Activated CD4-positive, alpha-beta T cell treated with anti-CD3 and anti-CD28 coated beads, Interleukin-2, amount 10 ng/mL, durations not matched to agents 24 days and 14 days (primary cell): ENCODE data around the gene ACADVL. TPM values are rescaled to one million over a fixed set of nuclear protein-coding genes. Genes with fewer than 3 reads are reported as not detected.

Experiments used
- DNase-seq: peaks from one replicate; pipeline ENCODE4 v3.0.0; 2022
- H3K27ac Mint-ChIP-seq: one replicate; pipeline ENCODE4 v1.8.0; 2022; ENCODE audit warnings: mild to moderate bottlenecking, mixed read lengths
- H3K27me3 Mint-ChIP-seq: one replicate; pipeline ENCODE4 v1.8.0; 2022; ENCODE audit warnings: mixed read lengths
- H3K36me3 Mint-ChIP-seq: one replicate; pipeline ENCODE4 v1.8.0; 2022; ENCODE audit warnings: low read depth, mild to moderate bottlenecking, mixed read lengths
- H3K4me1 Mint-ChIP-seq: one replicate; pipeline ENCODE4 v1.8.0; 2021; ENCODE audit warnings: mixed read lengths
- H3K4me3 Mint-ChIP-seq: one replicate; pipeline ENCODE4 v1.8.0; 2022; ENCODE audit warnings: mild to moderate bottlenecking, moderate library complexity, mixed read lengths
- H3K9me3 Mint-ChIP-seq: one replicate; pipeline ENCODE4 v1.8.0; 2021; ENCODE audit warnings: mixed read lengths
- intact Hi-C: fragments of 100-400 bp; cut with micrococcal nuclease; formaldehyde crosslinking; loops from one replicate; pipeline ENCODE4 v1.15.1; 2023
- total RNA-seq: library from RNA; stranded (reverse); gene quantifications from 2 replicates; pipeline ENCODE4 v1.2.3, GENCODE V29; 2022

The ACADVL gene
- total RNA-seq, 1 donor from 2014 or later = 267 TPM

- H3K4me1 Mint-ChIP-seq = peaks cover 69% of the 10 kb centered on the region
- H3K27me3 Mint-ChIP-seq = peaks cover 8% of the 10 kb centered on the region
- peak; percentile 71 for DNase-seq
- intact Hi-C loops = loop anchor here (5.0 kb wide), 1 partner anchor 220 kb away; the partner anchor contains the start of genes FGF11 and TMEM102
- H3K27ac Mint-ChIP-seq = peak overlapping the region; percentile 81
- peak overlapping the region; percentile 98 for H3K4me3 Mint-ChIP-seq
- no peaks in the 10 kb centered on the region for H3K9me3 Mint-ChIP-seq
- peaks cover 13% of the 10 kb centered on the region for H3K36me3 Mint-ChIP-seq
Observed at GRCh38 chr17:7217113-7217987, 2.4 kb upstream of the ACADVL start.

DNA sequence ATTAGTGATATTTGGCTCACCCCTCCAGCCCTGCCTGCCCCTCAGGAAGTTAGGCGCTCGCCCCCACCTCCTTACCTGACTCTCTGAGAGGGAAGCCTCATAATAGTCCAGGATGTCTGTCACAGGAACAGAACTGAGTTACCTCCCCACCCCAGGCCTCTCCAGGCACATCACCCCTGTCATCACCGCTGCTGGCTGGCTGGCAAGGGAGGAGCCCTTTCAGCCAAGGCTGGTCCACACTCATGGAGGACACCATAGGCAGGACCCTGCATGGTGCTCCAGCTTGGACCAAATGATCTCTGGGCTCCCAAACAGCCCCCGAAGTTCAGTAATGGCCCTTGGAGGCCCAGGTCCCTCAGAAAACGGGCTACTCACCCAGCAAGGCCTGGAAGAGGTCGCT, 1.6 kb upstream of the ACADVL start:
- no peak overlapping the region for H3K27ac Mint-ChIP-seq

DNA sequence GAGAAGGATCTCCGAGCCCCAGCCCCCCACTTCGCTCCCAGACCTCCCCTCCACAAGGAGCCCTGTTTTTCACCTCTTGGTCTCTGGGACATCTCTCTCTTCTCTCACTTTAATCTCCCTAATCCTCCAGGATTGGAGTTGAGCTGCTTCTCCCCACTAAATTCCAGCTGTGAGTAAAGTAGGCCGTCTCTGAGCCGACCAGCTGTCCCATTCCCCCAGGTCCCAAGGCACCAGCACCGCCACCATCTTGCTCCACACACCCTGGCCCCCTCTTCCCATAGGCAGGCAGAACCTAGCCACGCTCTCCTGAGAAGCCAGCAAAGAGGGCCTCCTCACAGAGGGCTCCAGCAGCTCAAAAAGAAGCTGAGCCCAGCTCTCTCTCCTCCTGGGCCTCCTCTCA, 980 bp upstream of the ACADVL start:
- intact Hi-C loops = loop anchor here (1.0 to 5.0 kb wide), 2 partner anchors 16 to 219 kb away; partner anchors contain the start of genes DVL2, FGF11 and TMEM102
- no peak for DNase-seq
- Mint-ChIP-seq H3K4me3 (peak overlapping the region; percentile 98), H3K27ac (peak overlapping the region; percentile 71), H3K9me3 (no peaks in the 10 kb centered on the region), H3K36me3 (peaks cover 18% of the 10 kb centered on the region), H3K27me3 (peaks cover 2% of the 10 kb centered on the region), H3K4me1 (peaks cover 62% of the 10 kb centered on the region)

More for the DNA sequence above, 1.6 kb upstream of the ACADVL start:
- peak; percentile 63 for DNase-seq
- Mint-ChIP-seq H3K4me1 (peaks cover 68% of the 10 kb centered on the region), H3K4me3 (peak overlapping the region; percentile 98), H3K36me3 (peaks cover 13% of the 10 kb centered on the region), H3K27me3 (peaks cover 7% of the 10 kb centered on the region), H3K9me3 (no peaks in the 10 kb centered on the region)
- intact Hi-C loops = loop anchor here (5.0 kb wide), 1 partner anchor 219 kb away; the partner anchor contains the start of genes FGF11 and TMEM102

- DNase-seq = no peak
- intact Hi-C loops = loop anchor here (1.0 to 5.0 kb wide), 2 partner anchors 15 to 218 kb away; partner anchors contain the start of genes DVL2, FGF11 and TMEM102
- Mint-ChIP-seq H3K27me3 (peaks cover 2% of the 10 kb centered on the region), H3K4me1 (peaks cover 57% of the 10 kb centered on the region), H3K4me3 (peak overlapping the region; percentile 98), H3K27ac (peak overlapping the region; percentile 97), H3K36me3 (peaks cover 21% of the 10 kb centered on the region), H3K9me3 (no peaks in the 10 kb centered on the region)
Observed at GRCh38 chr17:7219229-7219811, 418 bp upstream of the ACADVL start.

DNA sequence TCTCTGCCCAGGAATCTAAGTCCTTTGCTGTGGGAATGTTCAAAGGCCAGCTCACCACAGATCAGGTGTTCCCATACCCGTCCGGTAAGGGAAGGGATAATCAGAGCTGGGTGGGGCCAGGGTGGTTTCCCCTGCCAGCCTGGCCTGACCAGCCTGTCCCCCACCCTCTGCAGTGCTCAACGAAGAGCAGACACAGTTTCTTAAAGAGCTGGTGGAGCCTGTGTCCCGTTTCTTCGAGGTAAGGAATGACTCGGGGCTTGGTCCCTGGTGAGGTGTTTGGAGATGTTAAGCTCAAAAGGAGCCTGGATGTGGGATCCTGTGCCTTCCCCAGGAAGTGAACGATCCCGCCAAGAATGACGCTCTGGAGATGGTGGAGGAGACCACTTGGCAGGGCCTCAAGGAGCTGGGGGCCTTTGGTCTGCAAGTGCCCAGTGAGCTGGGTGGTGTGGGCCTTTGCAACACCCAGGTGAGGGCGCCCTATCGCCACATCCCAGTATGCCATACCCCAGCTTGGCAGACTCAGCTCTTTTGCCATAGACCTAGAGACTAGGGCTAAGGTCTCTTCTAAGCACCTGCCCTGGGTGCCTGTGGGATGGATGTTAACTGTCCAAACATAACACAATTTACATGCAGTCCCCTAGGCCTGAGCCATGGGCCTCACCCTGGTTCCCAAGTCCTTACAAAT, 997 bp downstream of the ACADVL start:
- peaks cover 26% of the 10 kb centered on the region for H3K36me3 Mint-ChIP-seq
- H3K9me3 Mint-ChIP-seq = no peaks in the 10 kb centered on the region
- H3K4me3 Mint-ChIP-seq = peak overlapping the region; percentile 98
- intact Hi-C loops = loop anchor here (2.0 kb wide), 1 partner anchor 76 kb away; no protein-coding TSS in a partner anchor
- peak overlapping the region; percentile 91 for H3K27ac Mint-ChIP-seq
- no peaks in the 10 kb centered on the region for H3K27me3 Mint-ChIP-seq
- peaks cover 44% of the 10 kb centered on the region for H3K4me1 Mint-ChIP-seq
- peak; percentile 87 for DNase-seq

DNA sequence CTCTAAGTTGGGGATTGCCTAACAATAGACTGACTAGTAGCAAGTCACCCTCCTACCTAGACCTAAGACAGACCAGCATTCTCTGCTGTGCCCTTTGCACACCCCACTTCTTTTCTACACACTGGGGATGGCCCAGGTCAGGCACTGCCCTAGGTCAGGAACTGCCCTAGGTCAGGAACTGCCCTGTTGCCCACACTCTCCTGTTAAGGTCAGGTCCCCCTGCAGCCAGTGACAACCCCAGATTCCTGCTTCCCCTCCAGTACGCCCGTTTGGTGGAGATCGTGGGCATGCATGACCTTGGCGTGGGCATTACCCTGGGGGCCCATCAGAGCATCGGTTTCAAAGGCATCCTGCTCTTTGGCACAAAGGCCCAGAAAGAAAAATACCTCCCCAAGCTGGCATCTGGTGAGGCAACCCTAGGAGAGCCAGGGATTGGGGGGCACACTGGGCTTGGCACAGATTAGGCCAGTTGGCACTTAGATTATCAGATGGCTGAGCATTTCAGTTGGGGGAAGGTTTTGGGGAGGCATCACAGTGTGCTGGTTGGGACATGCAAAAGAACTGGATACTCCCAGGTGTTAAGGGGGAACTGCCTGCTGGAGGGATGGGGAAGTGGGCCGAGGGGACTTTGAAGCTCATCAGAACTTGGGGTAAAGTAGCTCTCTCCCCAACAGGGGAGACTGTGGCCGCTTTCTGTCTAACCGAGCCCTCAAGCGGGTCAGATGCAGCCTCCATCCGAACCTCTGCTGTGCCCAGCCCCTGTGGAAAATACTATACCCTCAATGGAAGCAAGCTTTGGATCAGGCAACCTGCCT, 1.7 kb downstream of the ACADVL start:
- H3K36me3 Mint-ChIP-seq = peaks cover 29% of the 10 kb centered on the region
- no peaks in the 10 kb centered on the region for H3K9me3 Mint-ChIP-seq
- H3K4me3 Mint-ChIP-seq = peak overlapping the region; percentile 98
- H3K4me1 Mint-ChIP-seq = peaks cover 37% of the 10 kb centered on the region
- DNase-seq = no peak
- H3K27me3 Mint-ChIP-seq = no peaks in the 10 kb centered on the region
- intact Hi-C loops = loop anchor here (2.0 kb wide), 1 partner anchor 75 kb away; no protein-coding TSS in a partner anchor
- no peak overlapping the region for H3K27ac Mint-ChIP-seq

GRCh38 chr17:7222093-7222971, 2.6 kb downstream of the ACADVL start:
- Mint-ChIP-seq H3K27ac (no peak overlapping the region), H3K9me3 (no peaks in the 10 kb centered on the region), H3K4me1 (peaks cover 33% of the 10 kb centered on the region), H3K27me3 (no peaks in the 10 kb centered on the region), H3K36me3 (peaks cover 34% of the 10 kb centered on the region), H3K4me3 (no peak overlapping the region)
- intact Hi-C loops = no loop called here
- DNase-seq = no peak

DNA sequence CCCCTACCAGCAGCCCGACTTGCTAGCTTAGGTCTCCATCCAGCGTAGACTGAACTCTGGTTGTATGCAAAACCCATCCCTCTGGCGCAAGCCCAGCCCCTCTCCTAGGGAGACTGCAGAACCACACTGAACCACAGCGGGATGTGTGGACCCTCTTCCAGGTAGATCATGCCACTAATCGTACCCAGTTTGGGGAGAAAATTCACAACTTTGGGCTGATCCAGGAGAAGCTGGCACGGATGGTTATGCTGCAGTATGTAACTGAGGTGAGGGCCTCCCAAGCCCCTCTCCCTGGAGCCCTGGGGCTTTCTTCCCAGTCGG, 3.2 kb downstream of the ACADVL start:
- no peaks in the 10 kb centered on the region for H3K9me3 Mint-ChIP-seq
- peaks cover 31% of the 10 kb centered on the region for H3K4me1 Mint-ChIP-seq
- H3K27ac Mint-ChIP-seq = no peak overlapping the region
- H3K27me3 Mint-ChIP-seq = no peaks in the 10 kb centered on the region
- H3K36me3 Mint-ChIP-seq = peaks cover 36% of the 10 kb centered on the region
- H3K4me3 Mint-ChIP-seq = no peak overlapping the region
- no peak for DNase-seq
- intact Hi-C loops = no loop called here

DNA sequence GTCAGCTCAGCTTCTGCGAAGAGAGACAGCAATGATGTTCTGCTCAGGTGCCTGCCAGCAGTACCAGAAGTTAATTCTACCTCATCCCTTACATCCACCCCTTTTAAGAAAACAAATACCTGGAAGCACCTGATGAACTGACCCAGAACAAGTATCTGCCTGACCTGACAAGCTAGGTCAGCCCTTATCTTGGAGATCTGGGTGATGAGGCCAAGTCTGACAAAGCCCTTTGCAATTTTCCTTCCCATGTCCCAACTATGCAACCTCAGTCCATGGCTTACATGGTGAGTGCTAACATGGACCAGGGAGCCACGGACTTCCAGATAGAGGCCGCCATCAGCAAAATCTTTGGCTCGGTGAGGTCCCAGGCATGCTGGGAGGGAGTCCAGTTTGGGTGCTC, 3.6 kb downstream of the ACADVL start:
- no peak for DNase-seq
- intact Hi-C loops = no loop called here
- H3K27me3 Mint-ChIP-seq = no peaks in the 10 kb centered on the region
- H3K4me1 Mint-ChIP-seq = peaks cover 32% of the 10 kb centered on the region
- no peaks in the 10 kb centered on the region for H3K9me3 Mint-ChIP-seq
- no peak overlapping the region for H3K27ac Mint-ChIP-seq
- H3K36me3 Mint-ChIP-seq = peaks cover 40% of the 10 kb centered on the region
- no peak overlapping the region for H3K4me3 Mint-ChIP-seq

DNA sequence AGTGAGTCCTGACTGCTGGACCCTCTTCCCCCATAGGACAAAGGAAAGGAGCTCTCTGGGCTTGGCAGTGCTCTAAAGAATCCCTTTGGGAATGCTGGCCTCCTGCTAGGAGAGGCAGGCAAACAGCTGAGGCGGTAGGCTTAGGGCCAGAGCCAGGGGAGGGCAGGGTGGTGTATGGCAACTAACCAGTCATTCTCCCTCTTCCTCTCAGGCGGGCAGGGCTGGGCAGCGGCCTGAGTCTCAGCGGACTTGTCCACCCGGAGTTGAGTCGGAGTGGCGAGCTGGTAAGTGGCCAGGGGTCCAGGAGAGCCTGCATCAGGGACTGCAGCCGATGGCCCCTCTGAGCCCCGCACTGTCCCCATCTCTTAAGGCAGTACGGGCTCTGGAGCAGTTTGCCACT, 4.4 kb downstream of the ACADVL start:
- Mint-ChIP-seq H3K36me3 (peaks cover 44% of the 10 kb centered on the region), H3K27ac (no peak overlapping the region), H3K4me3 (no peak overlapping the region), H3K4me1 (peaks cover 28% of the 10 kb centered on the region), H3K27me3 (no peaks in the 10 kb centered on the region), H3K9me3 (no peaks in the 10 kb centered on the region)
- DNase-seq = no peak
- intact Hi-C loops = no loop called here

DNA sequence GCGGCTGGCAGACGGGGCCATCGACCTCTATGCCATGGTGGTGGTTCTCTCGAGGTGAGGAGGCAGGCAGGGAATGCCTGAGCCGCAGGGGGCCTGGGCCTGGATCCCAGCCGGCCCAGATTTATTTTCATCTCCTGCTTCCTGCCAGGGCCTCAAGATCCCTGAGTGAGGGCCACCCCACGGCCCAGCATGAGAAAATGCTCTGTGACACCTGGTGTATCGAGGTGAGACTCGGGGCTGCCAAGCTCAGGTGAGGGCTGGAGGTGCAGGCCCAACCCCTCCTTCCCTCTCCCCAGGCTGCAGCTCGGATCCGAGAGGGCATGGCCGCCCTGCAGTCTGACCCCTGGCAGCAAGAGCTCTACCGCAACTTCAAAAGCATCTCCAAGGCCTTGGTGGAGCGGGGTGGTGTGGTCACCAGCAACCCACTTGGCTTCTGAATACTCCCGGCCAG, 4.9 kb downstream of the ACADVL start:
- Mint-ChIP-seq H3K4me3 (no peak overlapping the region), H3K36me3 (peaks cover 49% of the 10 kb centered on the region), H3K27me3 (no peaks in the 10 kb centered on the region), H3K9me3 (no peaks in the 10 kb centered on the region), H3K4me1 (peaks cover 23% of the 10 kb centered on the region), H3K27ac (no peak overlapping the region)
- intact Hi-C loops = no loop called here
- DNase-seq = no peak

DNA sequence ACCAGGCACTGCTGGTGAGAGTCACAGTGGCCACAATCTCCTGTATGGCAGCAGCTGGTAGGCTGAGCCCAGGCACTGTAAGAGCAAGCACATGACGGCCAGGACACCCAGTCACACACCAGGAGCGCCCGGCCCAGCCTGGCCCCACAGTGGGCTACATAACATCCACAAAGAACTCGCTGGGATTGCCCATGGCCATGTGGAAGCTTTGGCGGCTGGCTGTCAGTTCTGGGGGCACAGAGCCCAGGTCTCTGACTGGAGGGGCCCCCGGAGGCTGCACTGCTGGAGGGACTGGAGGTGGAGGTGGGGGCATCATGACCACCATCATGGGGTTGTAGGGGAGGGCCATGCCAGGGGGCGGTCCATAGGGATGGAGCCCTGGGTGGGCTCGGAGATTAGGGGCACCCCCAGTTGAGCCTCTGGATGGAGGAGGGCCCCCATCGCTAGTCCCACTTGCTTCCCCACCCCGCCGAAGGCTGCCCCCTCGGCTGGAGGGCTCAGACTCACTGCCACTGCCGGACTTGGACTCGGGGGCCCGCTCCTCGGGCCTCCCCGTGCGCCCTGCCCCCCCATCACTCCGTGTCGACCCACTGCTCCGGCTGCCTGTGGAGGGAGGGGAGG, 6.1 kb downstream of the ACADVL start:
- Mint-ChIP-seq H3K27me3 (no peaks in the 10 kb centered on the region), H3K27ac (no peak overlapping the region), H3K36me3 (peaks cover 50% of the 10 kb centered on the region)

More for the DNA sequence above, 6.1 kb downstream of the ACADVL start:
- H3K4me3 Mint-ChIP-seq = no peak overlapping the region
- DNase-seq = no peak
- intact Hi-C loops = no loop called here
- no peaks in the 10 kb centered on the region for H3K9me3 Mint-ChIP-seq
- H3K4me1 Mint-ChIP-seq = peaks cover 17% of the 10 kb centered on the region
